Lower lobe of right lung (tissue), 2 donors: ENCODE results near the gene GPC6. TPM values are rescaled to one million over a fixed set of nuclear protein-coding genes. Genes with fewer than 3 reads are reported as not detected.

Experiments used
- ATAC-seq, 2 donors: fragments of 200-7000 bp; cut with Tn5 transposase; one replicate each; pipeline ENCODE4 v1.9.1; 2020 to 2022; ENCODE audit warnings: mild to moderate bottlenecking in 2 of 2, moderate library complexity in 2 of 2
- DNase-seq: peaks from one replicate; pipeline ENCODE4 v3.0.0-alpha.2; 2020
- H3K27ac ChIP-seq: fragments of 200-600 bp; one replicate; pipeline ENCODE4 v1.8.0; 2022
- H3K27me3 ChIP-seq: fragments of 200-600 bp; one replicate; pipeline ENCODE4 v1.8.0; 2022; ENCODE audit warnings: low read depth
- H3K36me3 ChIP-seq: fragments of 200-600 bp; one replicate; pipeline ENCODE4 v1.8.0; 2022; ENCODE audit warnings: mild to moderate bottlenecking
- H3K4me1 ChIP-seq: fragments of 200-600 bp; one replicate; pipeline ENCODE4 v1.8.0; 2022
- H3K4me3 ChIP-seq: fragments of 200-600 bp; one replicate; pipeline ENCODE4 v1.8.0; 2022; ENCODE audit warnings: mild to moderate bottlenecking
- H3K9me3 ChIP-seq: fragments of 200-600 bp; one replicate; pipeline ENCODE4 v1.8.0; 2022
- intact Hi-C: fragments of 100-400 bp; cut with DNase I; formaldehyde crosslinking; loops from one replicate; pipeline ENCODE4 v1.11.0; 2022
- total RNA-seq: library from RNA; stranded (reverse); fragmentation: NEBNext Ultra II Directional; extraction: Animal tissue kit (Norgen Biotek cat#: 25700); gene quantifications from one replicate; pipeline ENCODE4 v1.2.1, GENCODE V29; 2021
- TF ChIP-seq, protein P1 (sequence below): fragments of 200-600 bp; IDR thresholded peaks from one replicate; pipeline ENCODE4 v1.8.0; 2022; ENCODE audit warnings: antibody characterized with exemption, mild to moderate bottlenecking
- donor health status: DM: no; HTN: yes; CAD: no; lungs with severe emphysema.

GPC6 gene
- total RNA-seq, 1 donor from 2014 or later = 5.5 TPM

DNA sequence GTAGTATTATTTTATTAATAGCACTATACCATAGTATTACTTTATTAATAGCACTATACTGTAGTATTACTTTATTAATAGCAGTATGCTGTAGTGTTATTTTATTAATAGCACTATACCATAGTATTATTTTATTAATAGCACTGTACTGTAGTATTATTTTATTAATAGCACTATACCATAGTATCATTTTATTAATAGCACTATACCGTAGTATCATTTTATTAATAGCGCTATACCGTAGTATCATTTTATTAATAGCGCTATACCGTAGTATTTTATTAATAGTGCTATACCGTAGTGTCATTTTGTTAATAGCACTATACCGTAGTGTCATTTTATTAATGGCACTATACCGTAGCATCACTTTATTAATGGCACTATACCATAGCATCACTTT, 191.8 kb downstream of the GPC6 start:
- ATAC-seq = no peak
- Histone ChIP-seq H3K4me3 (no peak overlapping the region), H3K27me3 (no peaks in the 10 kb centered on the region), H3K9me3 (no peaks in the 10 kb centered on the region), H3K27ac (no peak overlapping the region), H3K4me1 (peaks cover 4% of the 10 kb centered on the region), H3K36me3 (no peaks in the 10 kb centered on the region)
- TF ChIP-seq, protein P1, sequence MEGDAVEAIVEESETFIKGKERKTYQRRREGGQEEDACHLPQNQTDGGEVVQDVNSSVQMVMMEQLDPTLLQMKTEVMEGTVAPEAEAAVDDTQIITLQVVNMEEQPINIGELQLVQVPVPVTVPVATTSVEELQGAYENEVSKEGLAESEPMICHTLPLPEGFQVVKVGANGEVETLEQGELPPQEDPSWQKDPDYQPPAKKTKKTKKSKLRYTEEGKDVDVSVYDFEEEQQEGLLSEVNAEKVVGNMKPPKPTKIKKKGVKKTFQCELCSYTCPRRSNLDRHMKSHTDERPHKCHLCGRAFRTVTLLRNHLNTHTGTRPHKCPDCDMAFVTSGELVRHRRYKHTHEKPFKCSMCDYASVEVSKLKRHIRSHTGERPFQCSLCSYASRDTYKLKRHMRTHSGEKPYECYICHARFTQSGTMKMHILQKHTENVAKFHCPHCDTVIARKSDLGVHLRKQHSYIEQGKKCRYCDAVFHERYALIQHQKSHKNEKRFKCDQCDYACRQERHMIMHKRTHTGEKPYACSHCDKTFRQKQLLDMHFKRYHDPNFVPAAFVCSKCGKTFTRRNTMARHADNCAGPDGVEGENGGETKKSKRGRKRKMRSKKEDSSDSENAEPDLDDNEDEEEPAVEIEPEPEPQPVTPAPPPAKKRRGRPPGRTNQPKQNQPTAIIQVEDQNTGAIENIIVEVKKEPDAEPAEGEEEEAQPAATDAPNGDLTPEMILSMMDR = no peak
- intact Hi-C loops = no loop called here
- DNase-seq = no peak

DNA sequence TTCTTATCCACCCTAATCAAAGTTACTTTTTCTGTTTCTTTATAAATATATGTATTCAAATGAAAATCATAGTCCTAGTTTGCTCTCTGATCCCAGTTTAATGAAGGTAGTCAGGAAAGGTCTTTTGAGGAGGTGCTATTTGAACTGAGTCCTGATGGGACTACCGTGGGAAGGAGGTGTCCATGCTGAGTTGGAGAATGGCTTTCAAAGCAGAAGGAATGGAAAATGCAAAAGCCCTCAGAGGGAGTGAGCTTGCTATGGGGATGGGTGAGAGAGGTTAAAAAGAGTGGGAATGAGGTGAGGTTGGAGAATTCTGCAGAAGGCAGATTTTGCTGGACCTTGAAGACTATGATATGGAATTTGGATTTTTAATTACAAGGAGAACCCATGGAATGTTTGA, 193.6 kb downstream of the GPC6 start:
- TF ChIP-seq, protein P1 = no peak
- no peaks in the 10 kb centered on the region for H3K9me3 ChIP-seq
- peaks cover 4% of the 10 kb centered on the region for H3K4me1 ChIP-seq
- ATAC-seq (no peak), DNase-seq (no peak)
- H3K27ac ChIP-seq = no peak overlapping the region
- H3K4me3 ChIP-seq = no peak overlapping the region
- H3K27me3 ChIP-seq = no peaks in the 10 kb centered on the region
- intact Hi-C loops = no loop called here
- H3K36me3 ChIP-seq = no peaks in the 10 kb centered on the region

DNA sequence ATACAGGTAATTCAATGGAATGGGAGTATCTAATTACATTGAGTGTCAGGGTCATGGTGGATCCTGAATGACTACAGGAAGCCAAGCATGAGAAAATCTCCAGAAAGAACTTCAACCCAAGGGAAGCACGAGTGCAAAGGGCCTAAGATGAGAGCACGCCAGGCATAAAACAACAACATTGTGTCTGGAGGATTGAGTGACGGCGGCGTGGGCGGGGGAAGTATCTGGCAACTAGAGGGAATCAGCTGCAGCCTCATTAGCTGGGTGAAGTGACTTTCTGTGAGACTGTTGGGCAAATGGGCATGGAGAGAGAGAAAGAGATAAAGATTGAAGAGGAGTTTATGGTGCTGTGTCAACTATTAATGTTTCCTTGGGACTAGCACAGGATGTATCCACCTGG, 194.3 kb downstream of the GPC6 start:
- TF ChIP-seq, protein P1 = no peak
- ATAC-seq (no peak), DNase-seq (no peak)
- Histone ChIP-seq H3K27ac (no peak overlapping the region), H3K4me3 (no peak overlapping the region), H3K4me1 (peaks cover 4% of the 10 kb centered on the region), H3K36me3 (no peaks in the 10 kb centered on the region), H3K9me3 (no peaks in the 10 kb centered on the region), H3K27me3 (no peaks in the 10 kb centered on the region)
- intact Hi-C loops = no loop called here

DNA sequence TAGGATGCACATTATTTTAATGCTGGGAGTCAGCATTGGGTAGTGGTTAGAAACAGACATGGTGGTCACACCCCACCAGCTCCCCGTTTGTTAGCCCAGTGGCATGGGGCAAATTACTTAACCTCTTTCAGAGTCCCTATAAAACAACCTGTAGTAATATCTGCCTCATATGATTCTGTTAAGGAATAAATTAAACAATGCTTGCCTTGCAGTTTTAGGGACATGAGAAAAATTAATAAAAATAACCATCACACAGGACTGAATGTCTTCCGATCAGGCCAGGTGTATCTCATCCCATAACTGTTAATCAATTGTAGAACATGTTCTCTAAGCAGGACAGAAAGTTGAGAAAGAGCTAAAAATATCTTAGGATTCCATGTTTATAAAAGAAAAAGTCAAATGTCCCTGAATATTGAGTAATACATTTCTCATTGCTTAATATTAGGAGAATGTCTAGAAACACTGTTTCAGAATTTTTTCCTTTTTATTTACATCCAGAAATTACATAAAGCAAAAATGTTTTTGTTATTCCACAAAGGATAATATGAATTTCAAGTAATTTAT, 196.5 kb downstream of the GPC6 start:
- no peak overlapping the region for H3K4me3 ChIP-seq
- no peak for ATAC-seq
- H3K27ac ChIP-seq = no peak overlapping the region
- no peaks in the 10 kb centered on the region for H3K9me3 ChIP-seq
- TF ChIP-seq, protein P1 = no peak
- H3K36me3 ChIP-seq = no peaks in the 10 kb centered on the region
- H3K27me3 ChIP-seq = no peaks in the 10 kb centered on the region
- intact Hi-C loops = no loop called here
- peaks cover 4% of the 10 kb centered on the region for H3K4me1 ChIP-seq
- DNase-seq = no peak

DNA sequence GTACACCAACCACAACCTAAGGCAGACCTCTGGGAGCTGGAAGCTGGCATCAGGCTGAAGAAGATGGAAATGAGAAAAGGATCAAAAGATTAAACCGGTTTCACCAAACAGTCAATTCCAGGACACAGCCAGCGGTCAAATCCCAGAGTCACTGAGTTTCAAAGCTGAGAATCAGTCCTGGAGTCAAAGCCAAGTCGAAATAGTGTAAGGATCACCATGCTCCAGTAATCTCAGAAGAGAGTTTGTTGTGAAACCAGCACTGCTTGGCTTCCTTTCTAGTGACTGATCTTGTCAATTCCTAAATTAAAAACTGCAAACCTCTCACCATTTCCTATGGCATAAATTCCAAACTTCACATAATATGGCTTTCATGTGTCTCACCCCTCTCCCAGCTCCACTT, 198.8 kb downstream of the GPC6 start:
- Histone ChIP-seq H3K4me1 (peaks cover 4% of the 10 kb centered on the region), H3K27me3 (no peaks in the 10 kb centered on the region), H3K9me3 (no peaks in the 10 kb centered on the region), H3K27ac (no peak overlapping the region), H3K36me3 (no peaks in the 10 kb centered on the region), H3K4me3 (no peak overlapping the region)
- ATAC-seq = no peak
- intact Hi-C loops = no loop called here
- TF ChIP-seq, protein P1 = no peak
- no peak for DNase-seq

DNA sequence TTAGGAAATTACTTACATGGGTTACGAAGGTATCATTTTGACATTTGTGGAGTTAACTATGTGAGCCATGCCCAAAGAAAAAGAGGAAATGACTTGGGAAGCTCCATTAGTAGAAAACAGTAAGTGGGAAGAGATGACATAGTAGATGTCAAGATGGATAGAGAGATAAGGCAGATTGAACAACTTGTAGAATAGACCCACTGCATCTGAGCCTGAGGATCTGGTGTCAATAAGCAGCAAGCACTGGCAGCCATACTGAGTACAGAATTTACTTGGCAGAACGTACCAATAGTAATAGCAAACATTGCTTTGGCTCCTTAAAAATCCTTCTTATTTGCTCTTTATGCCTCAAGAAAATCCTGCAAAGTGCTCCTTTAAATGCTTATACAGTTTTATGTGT, 203.8 kb downstream of the GPC6 start:
- Histone ChIP-seq H3K9me3 (no peaks in the 10 kb centered on the region), H3K36me3 (no peaks in the 10 kb centered on the region), H3K4me1 (no peaks in the 10 kb centered on the region), H3K27ac (no peak overlapping the region), H3K4me3 (no peak overlapping the region), H3K27me3 (no peaks in the 10 kb centered on the region)
- TF ChIP-seq, protein P1 = no peak
- no peak for DNase-seq
- intact Hi-C loops = no loop called here
- no peak for ATAC-seq
